WTC11 (cell line): ENCODE data around the gene ZNF786.

Experiments used
- CTCF ChIP-seq: fragments of 200-600 bp; IDR thresholded peaks from 2 replicates; pipeline ENCODE4 v1.8.0; 2022; ENCODE audit warnings: antibody characterized with exemption
- ESRRA ChIP-seq: sonication (generic); formaldehyde crosslinking; IDR thresholded peaks from 2 replicates; pipeline ENCODE4 v1.8.1; 2022; ENCODE audit warnings: mild to moderate bottlenecking, missing genetic modification reagents, borderline replicate concordance
- KAT7 ChIP-seq: sonication (generic); formaldehyde crosslinking; IDR thresholded peaks from 2 replicates; pipeline ENCODE4 v1.8.1; 2023; ENCODE audit warnings: missing genetic modification reagents, mild to moderate bottlenecking, borderline replicate concordance
- NFATC4 ChIP-seq: fragments of 250-450 bp; sonication (Bioruptor Pico); IDR thresholded peaks from 2 replicates; pipeline ENCODE4 v1.9.0; 2021; ENCODE audit warnings: mild to moderate bottlenecking
- SMAD4 ChIP-seq: sonication (generic); formaldehyde crosslinking; IDR thresholded peaks from 2 replicates; pipeline ENCODE4 v1.8.0; 2022; ENCODE audit warnings: mild to moderate bottlenecking, missing genetic modification reagents
- SP1 ChIP-seq: sonication (generic); formaldehyde crosslinking; conservative IDR thresholded peaks from 2 replicates; pipeline ENCODE4 v1.8.1; 2022; ENCODE audit warnings: missing genetic modification reagents
- USF2 ChIP-seq: sonication (generic); formaldehyde crosslinking; IDR thresholded peaks from 2 replicates; pipeline ENCODE4 v1.8.1; 2023; ENCODE audit warnings: mild to moderate bottlenecking, missing genetic modification reagents, moderate library complexity
- TF ChIP-seq, protein P1 (sequence below): sonication (generic); formaldehyde crosslinking; IDR thresholded peaks from 2 replicates; pipeline ENCODE4 v1.8.0; 2023; ENCODE audit warnings: missing genetic modification reagents, mild to moderate bottlenecking, borderline replicate concordance
- TF ChIP-seq, protein P2 (sequence below): sonication (generic); formaldehyde crosslinking; IDR thresholded peaks from 2 replicates; pipeline ENCODE4 v1.8.0; 2022; ENCODE audit warnings: mild to moderate bottlenecking, missing genetic modification reagents

DNA sequence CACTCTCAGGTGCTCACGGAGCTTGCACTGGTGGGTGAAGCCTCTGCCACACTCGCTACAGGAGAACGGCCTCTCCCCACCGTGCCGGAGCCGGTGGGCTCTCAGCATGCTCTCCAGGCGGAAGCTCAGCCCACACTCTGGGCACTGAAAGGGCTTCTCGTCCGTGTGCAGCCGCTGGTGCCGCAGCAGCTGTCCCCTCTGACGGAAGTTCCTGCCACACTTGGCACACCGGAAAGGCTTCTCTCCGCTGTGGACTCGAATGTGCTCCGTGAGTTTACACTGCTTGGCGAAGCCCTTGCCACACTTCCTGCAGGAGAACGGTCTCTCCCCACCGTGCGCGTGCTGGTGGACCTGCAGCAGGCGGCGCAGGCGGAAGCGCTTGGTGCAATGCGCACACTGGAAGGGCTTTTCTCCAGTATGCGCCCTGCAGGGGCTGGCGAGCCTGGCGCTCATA lies 19.3 kb downstream of the ZNF786 start:
- TF ChIP-seq KAT7 (CRISPR knock-in tag) (no peak; the same call in 1 of the 2 replicates), SMAD4 (no peak), CTCF (no peak), NFATC4 (CRISPR knock-in tag) (no peak), USF2 (CRISPR knock-in tag) (no peak), ESRRA (CRISPR knock-in tag) (no peak), SP1 (CRISPR knock-in tag) (no peak)
- TF ChIP-seq, protein P1, sequence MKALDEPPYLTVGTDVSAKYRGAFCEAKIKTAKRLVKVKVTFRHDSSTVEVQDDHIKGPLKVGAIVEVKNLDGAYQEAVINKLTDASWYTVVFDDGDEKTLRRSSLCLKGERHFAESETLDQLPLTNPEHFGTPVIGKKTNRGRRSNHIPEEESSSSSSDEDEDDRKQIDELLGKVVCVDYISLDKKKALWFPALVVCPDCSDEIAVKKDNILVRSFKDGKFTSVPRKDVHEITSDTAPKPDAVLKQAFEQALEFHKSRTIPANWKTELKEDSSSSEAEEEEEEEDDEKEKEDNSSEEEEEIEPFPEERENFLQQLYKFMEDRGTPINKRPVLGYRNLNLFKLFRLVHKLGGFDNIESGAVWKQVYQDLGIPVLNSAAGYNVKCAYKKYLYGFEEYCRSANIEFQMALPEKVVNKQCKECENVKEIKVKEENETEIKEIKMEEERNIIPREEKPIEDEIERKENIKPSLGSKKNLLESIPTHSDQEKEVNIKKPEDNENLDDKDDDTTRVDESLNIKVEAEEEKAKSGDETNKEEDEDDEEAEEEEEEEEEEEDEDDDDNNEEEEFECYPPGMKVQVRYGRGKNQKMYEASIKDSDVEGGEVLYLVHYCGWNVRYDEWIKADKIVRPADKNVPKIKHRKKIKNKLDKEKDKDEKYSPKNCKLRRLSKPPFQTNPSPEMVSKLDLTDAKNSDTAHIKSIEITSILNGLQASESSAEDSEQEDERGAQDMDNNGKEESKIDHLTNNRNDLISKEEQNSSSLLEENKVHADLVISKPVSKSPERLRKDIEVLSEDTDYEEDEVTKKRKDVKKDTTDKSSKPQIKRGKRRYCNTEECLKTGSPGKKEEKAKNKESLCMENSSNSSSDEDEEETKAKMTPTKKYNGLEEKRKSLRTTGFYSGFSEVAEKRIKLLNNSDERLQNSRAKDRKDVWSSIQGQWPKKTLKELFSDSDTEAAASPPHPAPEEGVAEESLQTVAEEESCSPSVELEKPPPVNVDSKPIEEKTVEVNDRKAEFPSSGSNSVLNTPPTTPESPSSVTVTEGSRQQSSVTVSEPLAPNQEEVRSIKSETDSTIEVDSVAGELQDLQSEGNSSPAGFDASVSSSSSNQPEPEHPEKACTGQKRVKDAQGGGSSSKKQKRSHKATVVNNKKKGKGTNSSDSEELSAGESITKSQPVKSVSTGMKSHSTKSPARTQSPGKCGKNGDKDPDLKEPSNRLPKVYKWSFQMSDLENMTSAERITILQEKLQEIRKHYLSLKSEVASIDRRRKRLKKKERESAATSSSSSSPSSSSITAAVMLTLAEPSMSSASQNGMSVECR (CRISPR knock-in tag): no peak
- TF ChIP-seq, protein P2, sequence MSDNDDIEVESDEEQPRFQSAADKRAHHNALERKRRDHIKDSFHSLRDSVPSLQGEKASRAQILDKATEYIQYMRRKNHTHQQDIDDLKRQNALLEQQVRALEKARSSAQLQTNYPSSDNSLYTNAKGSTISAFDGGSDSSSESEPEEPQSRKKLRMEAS (CRISPR knock-in tag): no peak
